ENCODE results near the gene COL18A1.

The COL18A1 gene

DNA sequence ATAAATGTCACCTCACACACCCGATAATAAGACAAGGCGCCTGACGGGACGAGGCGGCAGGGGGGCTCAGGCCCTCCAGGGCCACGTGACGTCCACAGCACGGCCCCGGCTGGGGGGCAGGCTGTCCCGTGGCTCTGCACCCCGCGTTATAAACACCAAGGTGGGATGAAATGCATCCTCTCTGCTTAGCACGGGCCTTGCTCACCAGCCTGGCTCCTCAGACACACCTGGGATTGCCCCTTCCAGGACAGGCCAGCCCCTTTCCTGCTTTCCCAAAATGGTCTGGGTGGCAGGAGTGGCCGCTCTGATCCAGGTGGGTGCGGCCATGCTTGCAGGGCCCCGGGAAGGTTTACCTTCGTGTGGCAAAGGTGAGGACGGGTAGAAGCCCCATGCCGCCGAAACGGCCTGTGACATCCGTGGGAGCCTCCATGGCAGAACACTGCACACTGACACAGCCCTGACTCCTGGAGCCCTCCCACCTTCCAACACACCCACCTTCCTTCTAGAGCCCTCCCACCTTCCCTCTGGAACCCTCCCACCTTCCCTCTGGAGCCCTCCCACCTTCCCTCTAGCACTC lies 101.4 kb downstream of the COL18A1 start:
- no peak for DNase-seq (ENCODE audit: low read depth in 2 of 2)

DNA sequence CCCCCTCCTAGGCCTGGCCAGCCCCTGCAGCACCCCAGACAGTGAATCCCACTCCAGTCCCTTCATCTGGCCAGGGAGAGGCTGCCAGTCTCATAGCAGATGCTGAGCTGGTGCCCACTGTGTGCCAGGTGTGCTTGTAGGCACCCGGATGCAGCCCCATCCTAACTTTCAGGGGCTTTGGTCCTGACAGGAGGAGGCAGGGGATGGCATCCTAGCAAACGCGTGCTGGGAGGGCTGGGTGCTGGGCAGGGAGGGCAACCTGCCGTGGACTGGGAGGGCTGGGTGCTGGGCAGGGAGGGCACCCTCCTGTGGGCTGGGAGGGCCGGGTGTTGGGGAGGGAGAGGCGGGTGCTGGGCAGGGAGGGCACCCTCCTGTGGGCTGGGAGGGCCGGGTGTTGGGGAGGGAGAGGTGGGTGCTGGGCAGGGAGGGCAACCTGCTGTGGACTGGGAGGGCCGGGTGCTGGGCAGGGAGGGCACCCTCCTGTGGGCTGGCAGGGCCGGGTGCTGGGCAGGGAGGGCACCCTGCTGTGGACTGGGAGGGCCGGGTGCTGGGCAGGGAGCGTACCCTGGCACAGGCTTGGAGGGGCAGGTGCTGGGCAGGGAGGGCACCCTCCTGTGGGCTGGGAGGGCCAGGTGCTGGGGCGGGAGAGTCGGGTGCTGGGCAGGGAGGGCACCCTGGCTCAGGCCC lies 102.0 kb downstream of the COL18A1 start:
- DNase-seq (ENCODE audit: low read depth in 2 of 2): no peak

DNA sequence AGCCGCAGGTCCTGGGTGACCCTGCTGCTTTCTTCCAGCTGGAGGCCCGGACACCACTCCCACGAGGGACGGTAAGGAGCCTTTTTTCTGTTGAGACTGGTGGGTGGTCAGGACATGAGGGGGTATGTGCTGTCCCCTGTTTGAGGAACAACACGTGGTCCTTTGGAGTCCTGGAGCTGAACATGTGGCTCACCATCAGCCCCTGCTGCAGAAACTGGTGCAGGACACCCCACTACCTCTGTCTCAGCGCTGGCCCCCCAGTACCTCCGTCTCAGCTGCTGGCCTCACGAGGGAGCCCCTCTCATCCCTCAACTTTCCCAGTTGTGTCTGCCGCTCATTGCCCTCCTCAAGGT lies 102.5 kb downstream of the COL18A1 start:
- DNase-seq (ENCODE audit: low read depth in 2 of 2): no peak

DNA sequence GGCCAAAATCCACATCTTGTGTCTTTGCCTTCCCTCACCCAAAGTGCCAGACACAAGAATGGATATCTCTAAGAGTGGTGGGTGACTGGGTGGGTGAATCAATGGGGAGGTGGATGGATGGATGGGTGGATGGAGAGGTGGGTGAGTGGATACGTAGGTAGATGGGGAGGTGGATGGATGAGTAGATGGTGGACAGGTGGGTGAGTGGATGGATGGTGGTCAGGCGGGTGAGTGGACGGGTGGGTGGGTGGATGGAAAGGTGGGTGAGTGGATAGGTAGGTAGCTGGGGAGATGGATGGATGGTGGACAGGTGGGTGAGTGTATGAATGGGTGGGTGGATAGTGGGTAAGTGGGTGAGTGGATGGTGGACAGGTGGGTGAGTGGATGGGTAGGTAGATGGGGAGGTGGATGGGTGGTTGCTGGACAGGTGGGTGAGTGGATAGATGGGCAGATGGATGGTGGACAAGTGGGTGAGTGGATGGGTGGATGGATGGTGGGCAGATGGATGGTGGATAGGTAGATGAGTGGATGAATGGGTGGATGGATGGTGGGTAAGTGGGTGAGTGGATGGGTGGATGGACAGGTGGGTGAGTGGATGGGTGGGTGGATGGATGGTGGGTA lies 103.0 kb downstream of the COL18A1 start:
- no peak for DNase-seq (ENCODE audit: low read depth in 2 of 2)

DNA sequence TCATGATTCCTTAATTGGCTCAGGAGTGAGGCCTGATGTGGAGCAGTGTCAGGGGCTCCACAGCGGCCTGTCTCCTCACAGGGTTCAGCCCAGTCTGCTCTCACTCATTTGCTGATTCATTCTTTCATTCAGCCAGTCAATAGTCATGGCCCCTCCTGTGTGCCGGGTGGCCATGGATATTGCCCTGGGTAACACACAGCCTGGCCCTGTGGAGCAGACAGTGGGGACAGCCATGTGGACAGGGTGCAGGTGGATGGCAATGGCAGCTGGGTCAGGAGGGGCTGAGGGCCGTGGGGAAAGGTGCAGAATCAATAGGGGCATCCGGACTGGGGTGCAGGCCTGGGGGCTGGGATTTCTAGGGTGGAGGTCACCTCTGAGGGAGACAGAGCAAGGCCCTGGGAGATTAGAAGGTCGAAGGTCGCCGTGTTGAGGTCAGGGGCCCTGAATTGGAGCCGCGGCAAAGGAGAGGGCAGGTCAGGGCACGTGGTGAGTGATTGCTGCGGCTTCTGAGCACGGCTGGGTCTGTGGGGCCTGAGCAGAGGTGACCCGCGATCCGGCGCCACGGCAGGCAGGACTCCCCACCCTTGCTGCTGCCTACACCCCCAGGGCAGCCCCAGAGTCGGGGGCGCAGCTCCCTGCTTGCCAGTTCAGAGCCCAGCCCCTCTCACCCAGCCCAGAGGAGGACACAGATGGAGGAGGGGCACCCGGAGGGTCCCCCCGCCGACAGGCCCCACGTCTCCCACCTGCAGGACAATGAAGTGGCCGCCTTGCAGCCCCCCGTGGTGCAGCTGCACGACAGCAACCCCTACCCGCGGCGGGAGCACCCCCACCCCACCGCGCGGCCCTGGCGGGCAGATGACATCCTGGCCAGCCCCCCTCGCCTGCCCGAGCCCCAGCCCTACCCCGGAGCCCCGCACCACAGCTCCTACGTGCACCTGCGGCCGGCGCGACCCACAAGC lies 103.9 kb downstream of the COL18A1 start:
- DNase-seq (ENCODE audit: low read depth in 2 of 2): no peak

DNA sequence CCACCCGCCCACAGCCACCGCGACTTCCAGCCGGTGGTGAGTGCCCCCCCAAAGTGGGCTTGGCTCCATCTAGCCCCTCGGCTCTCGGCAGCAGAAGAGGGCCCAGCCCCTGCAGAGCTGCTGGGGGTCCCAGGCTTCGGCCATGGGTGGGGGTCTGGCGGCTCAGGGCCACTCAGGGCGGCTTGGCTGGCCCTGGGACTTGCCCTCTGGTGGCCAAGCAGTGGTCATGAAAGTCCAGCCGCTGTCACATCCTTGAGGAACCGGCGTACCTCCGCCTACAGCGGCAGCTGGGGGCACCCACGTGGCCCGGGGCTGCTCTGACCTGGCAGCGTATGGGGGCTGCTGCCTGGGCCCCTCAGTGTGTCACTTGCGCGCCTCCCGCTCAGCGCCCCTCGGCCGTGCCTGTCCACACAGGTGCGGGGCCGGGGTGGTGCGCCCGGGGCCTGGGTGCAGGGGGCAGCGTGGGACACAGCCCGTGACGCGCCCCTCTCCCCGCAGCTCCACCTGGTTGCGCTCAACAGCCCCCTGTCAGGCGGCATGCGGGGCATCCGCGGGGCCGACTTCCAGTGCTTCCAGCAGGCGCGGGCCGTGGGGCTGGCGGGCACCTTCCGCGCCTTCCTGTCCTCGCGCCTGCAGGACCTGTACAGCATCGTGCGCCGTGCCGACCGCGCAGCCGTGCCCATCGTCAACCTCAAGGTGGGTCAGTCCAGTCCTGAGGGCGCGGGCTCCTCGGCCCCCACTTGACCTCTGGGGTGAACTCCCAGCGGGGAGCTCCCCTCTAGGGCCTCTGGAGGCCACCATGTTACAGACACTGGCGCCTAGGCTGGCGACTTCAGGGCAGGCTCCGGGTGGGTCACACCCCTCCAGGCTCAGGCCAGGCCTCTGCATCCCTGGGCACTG lies 104.9 kb downstream of the COL18A1 start:
- DNase-seq (ENCODE audit: low read depth in 2 of 2): no peak

DNA sequence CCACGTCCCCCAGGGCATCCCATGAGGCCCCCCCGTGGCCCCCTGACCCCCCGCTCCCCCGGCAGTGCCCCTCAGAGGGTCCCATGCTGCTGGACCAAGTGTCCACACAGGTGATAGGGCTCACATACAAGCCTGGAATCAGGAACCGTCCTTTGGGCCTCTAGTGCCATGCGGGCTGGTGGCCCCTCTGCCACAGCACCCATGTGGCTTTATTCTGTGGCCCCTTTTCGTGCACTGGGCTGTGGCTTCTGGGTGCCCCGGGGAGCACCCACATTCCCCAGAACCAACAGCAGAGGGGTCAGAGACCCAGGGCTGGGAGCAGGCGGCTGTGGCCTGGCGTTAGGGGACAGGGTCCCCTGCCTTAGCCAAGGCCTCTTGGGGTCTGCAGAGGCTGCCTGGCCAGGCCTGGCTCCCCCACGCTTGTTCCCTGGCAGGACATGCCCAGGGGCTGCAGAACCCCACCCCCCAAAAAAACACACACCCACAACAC lies 105.5 kb downstream of the COL18A1 start:
- DNase-seq (ENCODE audit: low read depth in 2 of 2): no peak

DNA sequence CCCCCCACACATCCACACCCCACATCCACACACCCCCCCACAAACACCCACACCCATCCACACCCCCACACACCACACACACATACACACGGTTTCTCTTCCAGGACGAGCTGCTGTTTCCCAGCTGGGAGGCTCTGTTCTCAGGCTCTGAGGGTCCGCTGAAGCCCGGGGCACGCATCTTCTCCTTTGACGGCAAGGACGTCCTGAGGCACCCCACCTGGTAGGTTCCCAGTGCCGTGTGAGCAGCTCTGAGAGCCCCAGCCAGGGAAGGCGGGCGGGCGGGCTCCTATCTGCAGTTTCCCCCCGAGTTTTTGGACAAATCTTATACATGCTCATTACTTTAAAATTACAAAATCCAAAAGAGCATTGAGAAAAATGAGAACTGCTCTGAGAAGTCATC lies 106.0 kb downstream of the COL18A1 start:
- no peak for DNase-seq (ENCODE audit: low read depth in 2 of 2)

DNA sequence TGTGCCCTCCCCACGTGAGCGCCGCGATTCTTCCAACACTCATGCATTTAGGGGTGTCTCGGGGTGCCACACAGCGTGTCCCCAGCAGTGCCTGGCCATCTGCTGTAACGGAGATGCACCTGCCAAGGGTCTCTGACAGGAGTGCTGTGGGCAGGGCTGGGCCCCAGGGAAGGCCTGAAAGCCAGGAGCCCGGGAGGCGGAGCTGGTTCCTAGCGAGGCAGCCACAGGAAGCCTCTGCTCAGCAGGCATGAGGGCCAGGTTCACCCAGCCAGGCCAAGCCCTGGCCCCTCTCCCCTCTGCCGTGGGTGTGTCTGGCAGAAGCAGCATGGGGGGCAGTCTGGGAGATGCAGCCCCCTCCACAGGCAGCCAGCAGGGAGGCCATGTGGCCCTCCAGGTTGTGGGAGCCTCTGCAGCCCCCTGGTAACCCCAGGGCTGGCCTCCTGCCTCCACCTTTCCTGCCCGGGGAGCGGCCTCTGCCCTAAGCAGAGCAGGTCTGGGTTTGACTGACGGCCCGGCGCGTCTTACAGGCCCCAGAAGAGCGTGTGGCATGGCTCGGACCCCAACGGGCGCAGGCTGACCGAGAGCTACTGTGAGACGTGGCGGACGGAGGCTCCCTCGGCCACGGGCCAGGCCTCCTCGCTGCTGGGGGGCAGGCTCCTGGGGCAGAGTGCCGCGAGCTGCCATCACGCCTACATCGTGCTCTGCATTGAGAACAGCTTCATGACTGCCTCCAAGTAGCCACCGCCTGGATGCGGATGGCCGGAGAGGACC lies 106.9 kb downstream of the COL18A1 start:
- DNase-seq (ENCODE audit: low read depth in 2 of 2): no peak

DNA sequence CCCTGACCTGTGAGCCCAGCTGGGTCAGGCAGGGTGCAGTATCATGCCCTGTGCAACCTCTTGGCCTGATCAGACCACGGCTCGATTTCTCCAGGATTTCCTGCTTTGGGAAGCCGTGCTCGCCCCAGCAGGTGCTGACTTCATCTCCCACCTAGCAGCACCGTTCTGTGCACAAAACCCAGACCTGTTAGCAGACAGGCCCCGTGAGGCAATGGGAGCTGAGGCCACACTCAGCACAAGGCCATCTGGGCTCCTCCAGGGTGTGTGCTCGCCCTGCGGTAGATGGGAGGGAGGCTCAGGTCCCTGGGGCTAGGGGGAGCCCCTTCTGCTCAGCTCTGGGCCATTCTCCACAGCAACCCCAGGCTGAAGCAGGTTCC lies 107.6 kb downstream of the COL18A1 start:
- DNase-seq (ENCODE audit: low read depth in 2 of 2): no peak

DNA sequence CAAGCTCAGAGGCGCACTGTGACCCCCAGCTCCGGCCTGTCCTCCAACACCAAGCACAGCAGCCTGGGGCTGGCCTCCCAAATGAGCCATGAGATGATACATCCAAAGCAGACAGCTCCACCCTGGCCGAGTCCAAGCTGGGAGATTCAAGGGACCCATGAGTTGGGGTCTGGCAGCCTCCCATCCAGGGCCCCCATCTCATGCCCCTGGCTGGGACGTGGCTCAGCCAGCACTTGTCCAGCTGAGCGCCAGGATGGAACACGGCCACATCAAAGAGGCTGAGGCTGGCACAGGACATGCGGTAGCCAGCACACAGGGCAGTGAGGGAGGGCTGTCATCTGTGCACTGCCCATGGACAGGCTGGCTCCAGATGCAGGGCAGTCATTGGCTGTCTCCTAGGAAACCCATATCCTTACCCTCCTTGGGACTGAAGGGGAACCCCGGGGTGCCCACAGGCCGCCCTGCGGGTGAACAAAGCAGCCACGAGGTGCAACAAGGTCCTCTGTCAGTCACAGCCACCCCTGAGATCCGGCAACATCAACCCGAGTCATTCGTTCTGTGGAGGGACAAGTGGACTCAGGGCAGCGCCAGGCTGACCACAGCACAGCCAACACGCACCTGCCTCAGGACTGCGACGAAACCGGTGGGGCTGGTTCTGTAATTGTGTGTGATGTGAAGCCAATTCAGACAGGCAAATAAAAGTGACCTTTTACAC lies 108.2 kb downstream of the COL18A1 start:
- DNase-seq (ENCODE audit: low read depth in 2 of 2): no peak

DNA sequence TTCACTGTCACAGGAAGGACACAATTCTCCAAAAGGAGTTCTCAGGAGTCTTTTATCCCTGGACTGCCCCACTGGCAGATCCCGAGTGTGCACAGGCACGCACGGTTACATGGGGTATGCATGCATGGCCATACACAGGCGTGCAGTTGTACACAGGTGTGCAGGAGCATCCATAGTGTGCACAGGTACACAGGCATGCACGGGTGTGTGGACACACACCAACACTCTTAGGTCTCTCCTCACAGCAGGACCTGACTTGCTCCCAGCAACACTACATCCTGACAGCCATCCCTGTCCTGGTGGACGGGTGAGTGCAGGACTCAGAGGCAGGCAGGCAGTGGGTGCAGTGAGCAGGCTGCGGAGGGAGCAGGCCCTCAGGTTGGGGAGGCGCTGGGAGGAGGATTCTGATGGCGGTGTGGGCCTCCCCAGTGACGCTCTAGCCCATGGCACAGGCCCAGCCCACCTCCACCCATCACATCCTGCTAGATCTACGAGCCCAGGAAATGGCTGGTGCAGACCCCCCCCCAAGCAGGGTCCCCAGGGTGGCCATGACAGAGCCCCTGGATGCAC lies 108.9 kb downstream of the COL18A1 start:
- no peak for DNase-seq (ENCODE audit: low read depth in 2 of 2)

DNA sequence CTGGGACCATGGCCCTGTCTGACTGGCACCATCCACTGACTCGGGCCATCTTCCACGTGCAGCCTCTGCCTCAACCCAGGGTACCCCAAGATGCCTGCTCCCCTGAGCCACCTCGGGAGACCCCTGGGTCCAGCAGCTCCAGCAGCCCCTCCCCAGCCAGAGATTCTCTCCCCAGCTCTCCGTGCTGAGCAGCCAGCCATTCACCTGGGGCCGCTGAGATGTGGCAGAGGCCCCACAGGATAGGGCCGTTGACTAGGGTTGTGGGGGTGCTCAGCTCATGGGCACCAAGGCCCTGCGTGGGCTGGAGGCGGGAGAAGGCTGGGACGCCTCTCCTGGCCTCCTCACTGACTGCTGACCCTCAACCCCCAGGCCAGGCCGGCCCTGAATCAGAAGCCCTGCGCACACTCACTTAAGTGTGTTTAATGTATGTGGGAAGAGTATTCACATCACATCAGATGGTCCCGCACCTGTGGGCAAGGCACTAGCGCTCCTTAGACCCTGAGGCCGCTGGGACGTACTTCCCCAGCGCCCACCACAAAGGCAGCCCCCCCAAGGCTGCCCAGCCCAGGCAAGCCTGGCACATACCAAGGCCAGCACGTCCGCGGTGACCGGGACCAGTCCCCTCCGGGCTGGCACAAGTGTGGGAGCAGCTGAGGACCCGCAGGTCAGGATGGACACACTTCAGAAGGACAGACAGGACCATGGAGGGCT lies 109.5 kb downstream of the COL18A1 start:
- DNase-seq (ENCODE audit: low read depth in 2 of 2): no peak

DNA sequence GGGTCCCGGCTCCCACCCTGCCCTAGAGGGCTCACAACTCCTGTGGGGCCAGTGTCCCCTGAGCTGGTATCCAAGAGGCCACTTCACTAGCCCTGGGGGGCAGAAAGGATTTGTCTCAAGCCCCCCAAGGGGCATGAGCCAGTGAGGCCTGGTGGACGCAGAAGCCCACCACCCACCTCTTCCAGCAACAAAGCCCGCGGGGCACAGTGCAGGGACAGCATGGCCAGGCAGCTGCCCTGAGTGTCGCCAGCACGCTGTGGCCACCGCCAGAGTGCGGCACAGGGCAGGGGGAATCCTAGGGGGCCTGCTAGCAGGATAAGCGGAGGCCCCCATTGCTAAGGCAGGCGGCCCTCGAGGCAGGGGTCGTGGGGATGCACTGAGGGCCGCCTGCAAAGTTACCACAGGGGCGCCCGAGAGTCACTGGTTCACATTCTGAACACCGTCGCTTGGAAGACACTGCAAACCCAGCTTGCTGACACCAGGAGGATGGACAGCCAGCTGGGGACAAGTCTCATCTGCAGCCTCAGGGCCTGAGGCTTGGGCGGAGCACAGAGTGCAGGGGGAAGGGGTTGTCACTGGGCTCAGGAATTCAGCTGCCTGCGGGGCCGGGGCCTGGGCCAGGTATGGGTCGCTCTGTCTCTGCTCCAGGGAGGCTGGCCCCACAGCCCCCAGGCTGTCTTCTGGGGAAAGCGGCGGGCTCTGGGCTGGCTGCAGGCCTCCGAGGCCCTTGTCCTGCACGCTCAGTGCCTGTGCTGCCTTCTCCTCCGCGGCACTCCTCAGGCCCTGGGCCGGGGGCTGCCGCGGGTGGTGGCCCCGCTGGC lies 110.5 kb downstream of the COL18A1 start:
- no peak for DNase-seq (ENCODE audit: low read depth in 2 of 2)

DNA sequence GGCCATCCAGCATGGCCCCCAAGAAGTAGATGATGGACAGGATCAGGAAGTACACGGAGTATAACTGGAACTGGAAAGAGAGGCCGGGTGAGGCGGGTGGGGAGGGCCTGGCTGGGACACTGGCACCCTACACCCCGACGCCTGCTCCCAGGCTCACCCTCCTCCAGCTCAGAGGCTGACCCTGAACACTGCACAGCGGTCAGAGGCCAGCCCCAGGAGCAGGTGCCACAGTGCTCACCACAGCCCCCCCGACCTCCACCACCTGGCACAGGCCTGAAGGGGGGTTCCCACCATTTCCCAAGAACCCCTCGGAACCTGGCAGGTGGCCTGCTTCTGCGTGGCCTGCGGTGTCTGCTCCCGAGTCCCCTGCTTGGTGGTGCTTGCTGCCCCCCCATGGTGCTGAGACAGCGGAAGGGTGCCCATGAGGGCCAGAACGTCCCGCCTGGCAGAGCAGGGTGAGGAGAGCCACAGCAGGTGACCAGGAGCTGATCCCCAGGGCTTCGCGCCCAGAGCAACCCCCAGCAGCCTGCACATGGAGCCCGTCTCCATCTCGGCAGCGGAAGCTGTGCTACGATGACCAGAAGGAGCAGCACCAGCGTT lies 111.2 kb downstream of the COL18A1 start:
- no peak for DNase-seq (ENCODE audit: low read depth in 2 of 2)

DNA sequence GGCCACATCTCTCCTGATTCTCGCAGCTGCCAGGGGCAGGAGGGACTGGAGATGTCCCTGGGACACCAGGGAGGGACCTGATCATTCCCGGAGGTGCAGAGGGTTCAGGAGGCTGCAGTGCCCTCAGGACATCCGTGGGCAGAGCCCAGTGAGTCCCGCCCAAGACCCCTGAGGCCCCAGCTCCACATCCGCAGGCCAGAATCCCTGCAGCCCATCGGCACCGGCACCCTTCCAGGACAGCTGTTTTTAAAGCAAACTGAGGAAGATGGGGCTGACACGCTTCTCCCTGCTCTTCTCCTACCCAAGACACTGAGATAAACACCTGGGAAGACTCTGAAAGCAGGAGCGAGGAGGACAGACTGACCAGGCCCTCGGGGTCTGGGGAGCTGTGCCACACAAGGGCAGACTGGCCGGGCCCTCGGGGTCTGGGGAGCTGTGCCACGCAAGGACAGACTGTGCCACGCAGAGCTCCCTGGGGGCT lies 111.7 kb downstream of the COL18A1 start:
- DNase-seq (ENCODE audit: low read depth in 2 of 2): no peak

All from stimulated activated CD8-positive, alpha-beta memory T cell treated with anti-CD3 and anti-CD28 coated beads, Interleukin-7, amount 100 ng/mL, for 1 hour (primary cell).